Measurements from ENCODE around the gene MORC3. TPM values are rescaled to one million over a fixed set of nuclear protein-coding genes. Genes with fewer than 3 reads are reported as not detected.

MORC3 gene
- total and polyA plus RNA-seq, 3 donors from 2014 or later = 21.4 to 48.0 (median 45.6) TPM

GRCh38 chr21:36344931-36345330 lies 24.9 kb downstream of the MORC3 start:
- H3K4me3 ChIP-seq = no peak overlapping the region
- 77 to 88% methylated on average over 1 of the region's 1 CpG for WGBS, 2 donors
- H3K36me3 ChIP-seq (ENCODE audit: low read depth, missing control alignments) = no peaks in the 10 kb centered on the region
- H3K9me3 ChIP-seq = no peaks in the 10 kb centered on the region
- H3K27me3 ChIP-seq = no peaks in the 10 kb centered on the region
- TF ChIP-seq POLR2A (IDR thresholded peaks at IDR 0.05) = no peak
- TF ChIP-seq, protein P1, sequence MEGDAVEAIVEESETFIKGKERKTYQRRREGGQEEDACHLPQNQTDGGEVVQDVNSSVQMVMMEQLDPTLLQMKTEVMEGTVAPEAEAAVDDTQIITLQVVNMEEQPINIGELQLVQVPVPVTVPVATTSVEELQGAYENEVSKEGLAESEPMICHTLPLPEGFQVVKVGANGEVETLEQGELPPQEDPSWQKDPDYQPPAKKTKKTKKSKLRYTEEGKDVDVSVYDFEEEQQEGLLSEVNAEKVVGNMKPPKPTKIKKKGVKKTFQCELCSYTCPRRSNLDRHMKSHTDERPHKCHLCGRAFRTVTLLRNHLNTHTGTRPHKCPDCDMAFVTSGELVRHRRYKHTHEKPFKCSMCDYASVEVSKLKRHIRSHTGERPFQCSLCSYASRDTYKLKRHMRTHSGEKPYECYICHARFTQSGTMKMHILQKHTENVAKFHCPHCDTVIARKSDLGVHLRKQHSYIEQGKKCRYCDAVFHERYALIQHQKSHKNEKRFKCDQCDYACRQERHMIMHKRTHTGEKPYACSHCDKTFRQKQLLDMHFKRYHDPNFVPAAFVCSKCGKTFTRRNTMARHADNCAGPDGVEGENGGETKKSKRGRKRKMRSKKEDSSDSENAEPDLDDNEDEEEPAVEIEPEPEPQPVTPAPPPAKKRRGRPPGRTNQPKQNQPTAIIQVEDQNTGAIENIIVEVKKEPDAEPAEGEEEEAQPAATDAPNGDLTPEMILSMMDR (IDR thresholded peaks at IDR 0.05) = no peak
- H3K27ac ChIP-seq = no peak overlapping the region
- no peak for DNase-seq
- intact Hi-C loops (cut with DNase I; ENCODE audit: low total_unique reads) = no loop called here
- no peaks in the 10 kb centered on the region for H3K4me1 ChIP-seq

DNA sequence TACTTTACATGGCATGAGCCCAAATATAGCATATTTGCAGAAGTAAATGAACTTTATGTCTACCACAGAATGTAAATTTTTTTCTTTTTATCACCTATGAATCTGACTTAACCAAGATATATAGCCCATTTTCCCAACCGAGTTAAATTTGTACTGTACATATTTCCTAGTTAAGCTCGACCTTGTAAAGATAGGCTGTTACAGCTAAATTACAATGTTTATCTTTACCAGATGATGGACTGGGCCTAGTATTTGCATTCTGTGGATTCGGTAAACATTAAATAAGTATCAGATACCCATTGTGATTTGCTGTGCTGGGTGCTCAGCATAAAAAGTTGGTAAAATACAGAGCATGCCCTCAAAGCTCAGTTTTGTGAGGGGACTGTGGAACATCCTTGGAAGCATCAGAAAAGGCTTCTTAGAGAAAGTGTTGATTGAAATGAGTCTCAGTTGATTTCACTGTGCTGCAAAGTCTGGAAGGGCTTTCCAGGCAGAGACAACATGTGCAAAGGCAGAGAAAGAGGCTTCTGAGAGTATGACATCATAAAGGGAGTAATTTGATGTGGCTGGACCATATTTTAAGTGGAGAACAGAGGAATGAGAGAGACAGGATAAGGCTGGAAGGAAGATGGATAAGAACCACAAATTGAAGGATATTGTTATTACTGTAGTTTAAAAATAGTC lies 27.4 kb downstream of the MORC3 start:
- Histone ChIP-seq H3K4me1 (no peaks in the 10 kb centered on the region), H3K27ac (no peak overlapping the region), H3K9me3 (no peaks in the 10 kb centered on the region), H3K27me3 (no peaks in the 10 kb centered on the region), H3K4me3 (no peak overlapping the region), H3K36me3 (ENCODE audit: low read depth, missing control alignments) (no peaks in the 10 kb centered on the region)
- no peak for TF ChIP-seq POLR2A (IDR thresholded peaks at IDR 0.05)
- TF ChIP-seq, protein P1 (IDR thresholded peaks at IDR 0.05) = no peak
- intact Hi-C loops (cut with DNase I; ENCODE audit: low total_unique reads) = no loop called here
- no peak for DNase-seq
- WGBS, 2 donors = 60 to 64% methylated on average over 3 of the region's 3 CpGs

DNA sequence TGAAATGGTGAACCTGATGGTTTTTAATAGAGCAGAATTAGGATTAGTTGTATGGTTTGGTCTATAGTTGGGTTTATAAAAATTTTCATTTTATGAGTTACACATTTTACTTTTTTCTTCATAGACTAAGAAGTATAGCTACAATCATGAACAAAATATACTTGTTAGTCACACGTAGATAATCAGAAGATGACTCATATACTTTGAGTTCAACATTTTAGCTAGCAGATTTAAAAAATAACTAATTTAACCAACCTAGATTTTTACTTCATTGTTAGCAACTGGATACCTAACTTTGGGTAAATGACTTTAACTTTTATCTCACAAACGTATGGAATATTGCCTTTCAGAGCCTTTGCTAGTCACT lies 27.9 kb downstream of the MORC3 start:
- no peak for TF ChIP-seq POLR2A (IDR thresholded peaks at IDR 0.05)
- TF ChIP-seq, protein P1 (IDR thresholded peaks at IDR 0.05) = no peak
- no peaks in the 10 kb centered on the region for H3K36me3 ChIP-seq (ENCODE audit: low read depth, missing control alignments)
- 87 to 88% methylated on average over 2 of the region's 2 CpGs for WGBS, 2 donors

DNA sequence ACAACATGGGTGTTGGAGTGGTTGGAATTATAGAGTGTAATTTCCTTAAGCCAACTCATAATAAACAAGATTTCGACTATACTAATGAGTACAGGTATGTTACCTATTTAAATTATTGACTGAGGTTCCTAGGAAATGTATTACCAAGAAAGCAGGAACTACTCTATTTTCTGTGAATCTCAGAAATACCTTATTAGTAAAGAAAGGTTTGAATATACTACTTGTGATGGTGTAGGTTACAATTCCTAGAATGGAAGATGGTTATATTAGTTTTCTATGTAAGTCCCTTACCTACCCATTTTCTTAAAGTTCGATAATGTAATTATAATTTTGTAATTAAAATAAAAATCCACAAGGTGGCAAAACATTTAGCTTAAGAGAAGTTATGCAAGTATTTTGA lies 29.3 kb downstream of the MORC3 start:
- H3K27me3 ChIP-seq = no peaks in the 10 kb centered on the region
- no peak overlapping the region for H3K27ac ChIP-seq
- 98 to 100% methylated on average over 2 of the region's 2 CpGs for WGBS, 2 donors

More for the DNA sequence above, 27.9 kb downstream of the MORC3 start:
- H3K4me1 ChIP-seq = no peaks in the 10 kb centered on the region
- no peak for DNase-seq
- no peaks in the 10 kb centered on the region for H3K9me3 ChIP-seq
- H3K27ac ChIP-seq = no peak overlapping the region
- no peaks in the 10 kb centered on the region for H3K27me3 ChIP-seq
- intact Hi-C loops (cut with DNase I; ENCODE audit: low total_unique reads) = no loop called here
- no peak overlapping the region for H3K4me3 ChIP-seq

More for the DNA sequence above, 29.3 kb downstream of the MORC3 start:
- Histone ChIP-seq H3K4me1 (no peaks in the 10 kb centered on the region), H3K4me3 (no peak overlapping the region), H3K36me3 (ENCODE audit: low read depth, missing control alignments) (no peaks in the 10 kb centered on the region), H3K9me3 (no peaks in the 10 kb centered on the region)
- DNase-seq = no peak
- TF ChIP-seq POLR2A (IDR thresholded peaks at IDR 0.05) = no peak
- TF ChIP-seq, protein P1 (IDR thresholded peaks at IDR 0.05) = no peak
- intact Hi-C loops (cut with DNase I; ENCODE audit: low total_unique reads) = no loop called here

Measured in testis (tissue), 3 donors.